Measurements from ENCODE around the gene DOP1B. TPM values are rescaled to one million over a fixed set of nuclear protein-coding genes. Genes with fewer than 3 reads are reported as not detected.

The DOP1B gene
- total RNA-seq, 1 experiment from 2014 or later: 15.1 TPM

GRCh38 chr21:36117286-36117741, 39.3 kb upstream of the DOP1B start:
- ChIA-PET CTCF (no interaction called here), POLR2A (ENCODE audit: unreplicated experiment) (no interaction called here)
- Histone ChIP-seq H3K36me3 (ENCODE audit: low read depth) (no peaks in the 10 kb centered on the region), H3K4me1 (replicated peaks; ENCODE audit: insufficient read depth) (peaks cover 6% of the 10 kb centered on the region; the same call in 1 of the 2 replicates), H3K27ac (no peak overlapping the region), H3F3A (ENCODE audit: insufficient read depth, low read depth) (peaks cover 6% of the 10 kb centered on the region; the same call in 1 of the 2 replicates), H2AFZ (no peak overlapping the region), H3K4me3 (no peak overlapping the region), H3K4me2 (peak overlapping the region; percentile 17), H3K9me3 (ENCODE audit: insufficient read depth, low read depth) (no peaks in the 10 kb centered on the region), H3K27me3 (ENCODE audit: insufficient read depth, low read depth) (no peaks in the 10 kb centered on the region), H3K9me2 (ENCODE audit: insufficient read depth) (no peaks in the 10 kb centered on the region), H4K20me1 (ENCODE audit: insufficient read depth) (no peaks in the 10 kb centered on the region), H3K79me2 (ENCODE audit: low read depth) (no peaks in the 10 kb centered on the region)
- intact Hi-C loops (cut with micrococcal nuclease; ENCODE audit: unreplicated experiment): no loop called here
- peak in 1 of 2 experiments; percentile 64 for DNase-seq
- BruUV-seq (replicated peaks): no TSS peak
- TF ChIP-seq EZH2 (IDR thresholded peaks at IDR 0.05; ENCODE audit: low read depth): no peak
- TF ChIP-seq, protein P1, sequence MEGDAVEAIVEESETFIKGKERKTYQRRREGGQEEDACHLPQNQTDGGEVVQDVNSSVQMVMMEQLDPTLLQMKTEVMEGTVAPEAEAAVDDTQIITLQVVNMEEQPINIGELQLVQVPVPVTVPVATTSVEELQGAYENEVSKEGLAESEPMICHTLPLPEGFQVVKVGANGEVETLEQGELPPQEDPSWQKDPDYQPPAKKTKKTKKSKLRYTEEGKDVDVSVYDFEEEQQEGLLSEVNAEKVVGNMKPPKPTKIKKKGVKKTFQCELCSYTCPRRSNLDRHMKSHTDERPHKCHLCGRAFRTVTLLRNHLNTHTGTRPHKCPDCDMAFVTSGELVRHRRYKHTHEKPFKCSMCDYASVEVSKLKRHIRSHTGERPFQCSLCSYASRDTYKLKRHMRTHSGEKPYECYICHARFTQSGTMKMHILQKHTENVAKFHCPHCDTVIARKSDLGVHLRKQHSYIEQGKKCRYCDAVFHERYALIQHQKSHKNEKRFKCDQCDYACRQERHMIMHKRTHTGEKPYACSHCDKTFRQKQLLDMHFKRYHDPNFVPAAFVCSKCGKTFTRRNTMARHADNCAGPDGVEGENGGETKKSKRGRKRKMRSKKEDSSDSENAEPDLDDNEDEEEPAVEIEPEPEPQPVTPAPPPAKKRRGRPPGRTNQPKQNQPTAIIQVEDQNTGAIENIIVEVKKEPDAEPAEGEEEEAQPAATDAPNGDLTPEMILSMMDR (conservative IDR thresholded peaks at IDR 0.05): no peak

DNA sequence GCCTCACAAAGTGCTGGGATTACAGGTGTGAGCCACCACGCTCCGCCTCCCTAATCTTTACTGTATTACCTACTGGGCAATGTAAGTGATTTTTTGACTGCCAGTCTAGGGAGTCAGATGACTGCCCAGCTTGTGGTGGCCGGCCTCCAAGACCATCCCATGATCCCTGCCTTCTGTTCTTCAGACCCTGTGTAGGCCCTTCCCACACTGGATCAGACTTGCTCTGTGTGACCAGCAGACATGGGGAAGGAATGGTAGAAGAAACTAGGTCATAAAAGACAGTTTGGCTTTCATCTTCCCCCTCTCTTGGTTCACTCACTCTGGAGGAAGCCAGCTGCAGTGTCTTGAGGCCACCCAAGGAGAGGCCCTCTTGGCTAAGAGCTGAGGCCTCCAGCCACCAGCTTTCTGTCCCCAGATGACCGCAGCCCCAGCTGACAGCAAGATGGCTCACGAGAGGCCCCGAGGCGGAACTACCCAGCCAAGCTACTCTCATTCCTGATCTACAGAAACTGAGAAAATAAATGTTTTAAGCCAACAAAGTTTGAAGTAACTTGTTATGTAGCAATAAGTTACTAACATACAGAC, 36.2 kb upstream of the DOP1B start:
- Histone ChIP-seq H3K79me2 (ENCODE audit: low read depth) (no peaks in the 10 kb centered on the region), H2AFZ (no peak overlapping the region), H3K4me3 (no peak overlapping the region), H3K4me2 (no peak overlapping the region), H3K4me1 (replicated peaks; ENCODE audit: insufficient read depth) (no peaks in the 10 kb centered on the region), H3F3A (ENCODE audit: insufficient read depth, low read depth) (peaks cover 6% of the 10 kb centered on the region; the same call in 1 of the 2 replicates), H3K9me3 (ENCODE audit: insufficient read depth, low read depth) (no peaks in the 10 kb centered on the region), H3K36me3 (ENCODE audit: low read depth) (no peaks in the 10 kb centered on the region), H3K9me2 (ENCODE audit: insufficient read depth) (no peaks in the 10 kb centered on the region), H3K27ac (no peak overlapping the region), H4K20me1 (ENCODE audit: insufficient read depth) (no peaks in the 10 kb centered on the region), H3K27me3 (ENCODE audit: insufficient read depth, low read depth) (no peaks in the 10 kb centered on the region)
- no TSS peak for BruUV-seq (replicated peaks)
- CTCF ChIA-PET: no interaction called here
- POLR2A ChIA-PET (ENCODE audit: unreplicated experiment): no interaction called here
- intact Hi-C loops (cut with micrococcal nuclease; ENCODE audit: unreplicated experiment): no loop called here
- DNase-seq: no peak
- TF ChIP-seq, protein P1 (conservative IDR thresholded peaks at IDR 0.05): no peak
- TF ChIP-seq EZH2 (IDR thresholded peaks at IDR 0.05; ENCODE audit: low read depth): no peak

GRCh38 chr21:36122977-36123376, 33.6 kb upstream of the DOP1B start:
- intact Hi-C loops (cut with micrococcal nuclease; ENCODE audit: unreplicated experiment): no loop called here
- no TSS peak for BruUV-seq (replicated peaks)
- no peak overlapping the region for H3K27ac ChIP-seq
- H3K9me3 ChIP-seq (ENCODE audit: insufficient read depth, low read depth): no peaks in the 10 kb centered on the region
- DNase-seq: no peak
- no peak overlapping the region for H3K4me2 ChIP-seq
- ChIA-PET CTCF (no interaction called here), POLR2A (ENCODE audit: unreplicated experiment) (no interaction called here)
- TF ChIP-seq, protein P1 (conservative IDR thresholded peaks at IDR 0.05): peak; percentile 35; the same call in 1 of the 2 replicates
- TF ChIP-seq EZH2 (IDR thresholded peaks at IDR 0.05; ENCODE audit: low read depth): no peak
- no peaks in the 10 kb centered on the region for H3K9me2 ChIP-seq (ENCODE audit: insufficient read depth)
- H2AFZ ChIP-seq: no peak overlapping the region
- no peak overlapping the region for H3K4me3 ChIP-seq
- peaks cover 16% of the 10 kb centered on the region for H3F3A ChIP-seq (ENCODE audit: insufficient read depth, low read depth)
- H4K20me1 ChIP-seq (ENCODE audit: insufficient read depth): no peaks in the 10 kb centered on the region
- H3K27me3 ChIP-seq (ENCODE audit: insufficient read depth, low read depth): no peaks in the 10 kb centered on the region
- no peaks in the 10 kb centered on the region for H3K79me2 ChIP-seq (ENCODE audit: low read depth)
- no peaks in the 10 kb centered on the region for H3K36me3 ChIP-seq (ENCODE audit: low read depth)
- H3K4me1 ChIP-seq (replicated peaks; ENCODE audit: insufficient read depth): peaks cover 15% of the 10 kb centered on the region

Measured in PC-9 (cell line).